HG03457 (cell line): ENCODE data around the gene CCDC102B.
A peak's percentile ranks its signal among the peaks of the same experiment; 100 is the strongest.
"Not testable (repeated sequence)": the region's sequence is repeated elsewhere in the genome, so short reads cannot be mapped to it uniquely, and the experiment has no call there.

Experiments
- ATAC-seq: cut with Tn5 transposase; IDR thresholded peaks from one replicate; pipeline ENCODE4 v1.9.1; 2021; ENCODE audit warnings: moderate number of reproducible peaks; ENCODE audit not compliant: unreplicated experiment

The CCDC102B gene

GRCh38 chr18:68965817-68966216 is 167.9 kb downstream of the CCDC102B start:
- ATAC-seq, result no peak

- no peak for ATAC-seq
Measured at GRCh38 chr18:68969027-68969426, 171.1 kb downstream of the CCDC102B start.

GRCh38 chr18:68972176-68972575 is 174.3 kb downstream of the CCDC102B start:
- ATAC-seq, result no peak

GRCh38 chr18:68979737-68980136 is 181.9 kb downstream of the CCDC102B start:
- no peak for ATAC-seq

GRCh38 chr18:68983126-68983525 is 185.2 kb downstream of the CCDC102B start:
- ATAC-seq, result no peak

GRCh38 chr18:68984342-68984741 is 186.5 kb downstream of the CCDC102B start:
- no peak for ATAC-seq

- ATAC-seq, result peak; percentile 98
Measured at GRCh38 chr18:68985172-68985820, 187.4 kb downstream of the CCDC102B start.

GRCh38 chr18:68991286-68991685 is 193.4 kb downstream of the CCDC102B start:
- ATAC-seq, result no peak

GRCh38 chr18:68992719-68993482 is 195.0 kb downstream of the CCDC102B start:
- no peak for ATAC-seq

- ATAC-seq, result no peak
Measured at GRCh38 chr18:68995675-68996074, 197.8 kb downstream of the CCDC102B start.

GRCh38 chr18:68997845-68998244 is 200.0 kb downstream of the CCDC102B start:
- no peak for ATAC-seq

- no peak for ATAC-seq
Measured at GRCh38 chr18:69000366-69000765, 202.5 kb downstream of the CCDC102B start.

GRCh38 chr18:69002233-69002632 is 204.4 kb downstream of the CCDC102B start:
- no peak for ATAC-seq

- ATAC-seq, result not testable (repeated sequence)
Measured at GRCh38 chr18:69006212-69006611, 208.3 kb downstream of the CCDC102B start.

- no peak for ATAC-seq
Measured at GRCh38 chr18:69008538-69008937, 210.7 kb downstream of the CCDC102B start.

GRCh38 chr18:69021211-69021805 is 223.4 kb downstream of the CCDC102B start:
- ATAC-seq, result no peak

- ATAC-seq, result no peak
Measured at GRCh38 chr18:69022426-69022825, 224.5 kb downstream of the CCDC102B start.

- ATAC-seq, result no peak
Measured at GRCh38 chr18:69031571-69031970, 233.7 kb downstream of the CCDC102B start.

GRCh38 chr18:69032009-69032408 is 234.1 kb downstream of the CCDC102B start:
- ATAC-seq, result no peak

GRCh38 chr18:69035756-69036155 is 237.9 kb downstream of the CCDC102B start:
- no peak for ATAC-seq

GRCh38 chr18:69044215-69044614 is 246.3 kb downstream of the CCDC102B start:
- no peak for ATAC-seq

- no peak for ATAC-seq
Measured at GRCh38 chr18:69064063-69064462, 266.2 kb downstream of the CCDC102B start.
